Hippocampal formation (tissue), 2 donors: ENCODE results near the gene MUL1.
"Not testable (repeated sequence)": the region's sequence is repeated elsewhere in the genome, so short reads cannot be mapped to it uniquely, and the experiment has no call there.

Experiments
- DNase-seq, 2 donors: peaks; one replicate each; lab custom pipeline; 2025; lab: John Stamatoyannopoulos, UW

Gene MUL1

GRCh38 chr1:20507564-20508410 is at the start of gene MUL1:
MUL1 (minus strand) TSS chr1:20508151; CDS start chr1:20508024, 127 bp downstream.
- DNase-seq = peak; percentile 82 to 95

- no peak for DNase-seq
Measured at GRCh38 chr1:20555758-20556120, 47.8 kb upstream of the MUL1 start.

GRCh38 chr1:20555025-20555757 is 47.2 kb upstream of the MUL1 start:
- peak in 1 of 2 donors; percentile 16 for DNase-seq

- no peak for DNase-seq
Measured at GRCh38 chr1:20552728-20553445, 44.9 kb upstream of the MUL1 start.

GRCh38 chr1:20551945-20552727 is 44.2 kb upstream of the MUL1 start, which contains the start of gene FAM43B:
FAM43B (plus strand) TSS chr1:20552573; CDS start chr1:20552974, 401 bp downstream.
- DNase-seq = peak; percentile 18 to 59

- DNase-seq = no peak
Measured at GRCh38 chr1:20551161-20551560, 43.2 kb upstream of the MUL1 start.

- no peak for DNase-seq
Measured at GRCh38 chr1:20546637-20547036, 38.7 kb upstream of the MUL1 start.

- DNase-seq = no peak
Measured at GRCh38 chr1:20540281-20540680, 32.3 kb upstream of the MUL1 start.

- no peak for DNase-seq
Measured at GRCh38 chr1:20538760-20539551, 31.0 kb upstream of the MUL1 start.

GRCh38 chr1:20538227-20538626 is 30.3 kb upstream of the MUL1 start:
- no peak for DNase-seq

GRCh38 chr1:20534659-20535417 is 26.9 kb upstream of the MUL1 start:
- no peak for DNase-seq

- no peak for DNase-seq
Measured at GRCh38 chr1:20533635-20534034, 25.7 kb upstream of the MUL1 start.

- DNase-seq = peak in 1 of 2 donors; percentile 2
Measured at GRCh38 chr1:20530901-20531300, 22.9 kb upstream of the MUL1 start.

GRCh38 chr1:20530306-20530705 is 22.4 kb upstream of the MUL1 start:
- no peak for DNase-seq

- DNase-seq = no peak
Measured at GRCh38 chr1:20528221-20528620, 20.3 kb upstream of the MUL1 start.

- DNase-seq = no peak
Measured at GRCh38 chr1:20526267-20526666, 18.3 kb upstream of the MUL1 start.

GRCh38 chr1:20521960-20522861 is 14.3 kb upstream of the MUL1 start:
- DNase-seq = peak; percentile 44 to 62

- DNase-seq = not testable (repeated sequence)
Measured at GRCh38 chr1:20519609-20520262, 11.8 kb upstream of the MUL1 start.
